Activated CD8-positive, alpha-beta memory T cell treated with anti-CD3 and anti-CD28 coated beads, Interleukin-2, amount 50 U/mL, for 24 hours (primary cell): ENCODE data around the gene TMEM59L.

Source experiments
- DNase-seq: peaks from one replicate; pipeline ENCODE4 v3.0.0-alpha.2; 2020; ENCODE audit errors: extremely low read depth

The TMEM59L gene

DNA sequence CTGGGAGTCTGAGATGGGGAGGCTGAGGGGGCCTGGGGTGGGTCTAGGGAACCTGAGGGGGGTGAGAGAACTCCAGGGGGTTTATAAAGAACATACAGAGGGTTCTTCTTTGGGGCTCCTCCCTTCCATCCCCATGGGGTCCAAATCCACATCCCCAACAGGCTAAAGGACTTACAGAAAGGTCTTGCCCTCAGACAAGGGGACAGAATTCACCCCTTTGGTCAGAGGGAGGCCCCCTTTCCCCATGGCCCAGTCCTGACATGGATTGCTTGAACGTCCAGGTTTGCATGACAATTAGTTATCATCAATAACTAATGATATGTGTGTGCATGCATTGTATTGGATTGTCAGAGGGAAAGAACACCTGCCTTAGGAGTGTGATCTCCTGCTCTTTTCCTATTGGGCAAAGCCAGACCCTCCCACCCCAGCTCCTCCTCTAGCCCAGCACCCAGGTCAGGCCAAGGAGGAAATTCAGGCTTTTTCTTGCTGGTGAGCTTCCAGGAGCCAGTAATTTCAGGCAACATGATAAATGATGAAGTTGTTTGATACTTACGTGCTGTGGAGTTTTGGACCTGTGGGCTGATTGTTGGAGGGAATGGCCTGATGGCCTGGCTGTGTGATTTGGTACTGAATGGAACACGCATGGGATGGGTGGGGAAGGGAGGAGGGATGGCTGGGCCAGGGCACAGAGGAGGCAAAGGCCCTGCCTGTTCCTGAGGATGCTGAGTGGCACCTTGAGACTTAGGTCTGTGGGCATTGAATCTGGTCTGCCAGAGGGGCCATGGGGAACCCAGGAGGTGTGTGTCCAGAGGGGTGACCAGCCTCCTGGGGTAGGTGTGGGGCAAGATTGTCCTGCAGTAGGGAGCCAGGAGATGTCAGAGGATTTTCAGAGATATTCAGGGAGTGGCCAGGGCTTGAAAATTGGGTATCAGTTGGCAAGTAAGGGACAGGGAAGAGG, 25.3 kb downstream of the TMEM59L start:
- no peak for DNase-seq

DNA sequence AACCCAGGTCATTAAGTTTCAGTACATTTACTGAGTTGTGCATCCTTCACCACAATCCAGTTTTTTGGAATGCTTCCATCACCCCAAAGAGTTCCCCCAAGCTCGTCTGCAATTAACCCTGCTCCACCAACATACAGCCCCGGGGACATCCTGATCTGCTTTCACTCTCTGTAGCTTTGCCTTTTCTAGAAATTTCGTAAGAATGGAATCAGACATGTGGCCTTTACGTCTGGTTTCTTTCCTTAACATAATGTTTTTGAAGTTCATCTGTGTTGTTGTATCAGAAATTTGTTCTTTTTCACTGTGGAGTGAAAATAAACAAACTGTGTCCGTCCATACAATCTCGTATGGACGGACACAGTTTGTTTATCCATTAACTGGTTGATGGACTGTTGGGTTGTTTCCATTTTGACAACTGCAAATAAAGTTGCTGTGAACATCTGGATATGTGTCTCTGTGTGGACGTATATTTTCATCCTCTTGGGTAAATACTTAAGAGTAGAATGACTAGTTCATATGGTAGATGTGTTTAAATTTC, 27.1 kb downstream of the TMEM59L start:
- no peak for DNase-seq

DNA sequence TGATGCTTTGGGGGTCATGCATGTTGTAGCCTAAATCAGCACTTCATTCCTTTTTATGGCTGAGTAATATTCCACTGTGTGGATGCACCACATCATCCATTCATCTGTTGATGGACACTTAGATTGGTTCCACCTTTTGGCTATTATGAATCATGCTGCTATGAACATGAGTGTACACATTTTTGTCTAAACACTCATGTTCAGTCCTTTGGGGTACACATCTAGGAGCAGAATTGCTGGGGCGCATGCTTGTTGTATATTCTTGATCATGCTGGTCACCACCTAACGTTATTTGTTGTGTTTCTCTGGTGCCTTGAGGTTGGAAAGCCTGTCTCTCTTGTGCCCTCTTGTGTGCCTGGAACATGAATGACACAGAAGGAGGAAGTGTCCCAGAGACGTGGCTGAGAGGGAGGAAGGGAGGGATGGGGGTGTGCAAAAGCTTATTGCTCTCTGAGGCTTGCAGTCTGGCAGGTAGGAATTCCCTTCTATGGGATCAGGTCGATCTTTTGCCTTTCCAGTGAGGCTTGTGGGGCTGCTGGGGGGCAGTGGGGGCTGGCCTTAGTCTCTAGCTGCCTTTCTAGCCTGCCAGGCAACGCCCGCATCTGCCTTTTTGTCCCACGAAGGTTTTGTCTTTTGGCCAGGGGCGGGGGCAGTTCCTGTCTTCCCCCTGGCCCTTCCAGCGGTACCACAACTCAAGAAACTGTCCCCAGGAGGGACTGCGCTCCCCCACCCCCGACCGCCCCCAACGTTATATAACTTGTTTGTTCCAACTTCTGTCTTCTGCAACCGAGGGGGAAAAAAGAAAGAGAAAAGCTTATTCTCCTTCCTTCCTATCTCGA, 31.7 kb downstream of the TMEM59L start:
- no peak for DNase-seq

- no peak for DNase-seq
Observed at GRCh38 chr19:18645035-18645511, 32.4 kb downstream of the TMEM59L start.

- no peak for DNase-seq
Observed at GRCh38 chr19:18646535-18647370, 34.1 kb downstream of the TMEM59L start.

DNA sequence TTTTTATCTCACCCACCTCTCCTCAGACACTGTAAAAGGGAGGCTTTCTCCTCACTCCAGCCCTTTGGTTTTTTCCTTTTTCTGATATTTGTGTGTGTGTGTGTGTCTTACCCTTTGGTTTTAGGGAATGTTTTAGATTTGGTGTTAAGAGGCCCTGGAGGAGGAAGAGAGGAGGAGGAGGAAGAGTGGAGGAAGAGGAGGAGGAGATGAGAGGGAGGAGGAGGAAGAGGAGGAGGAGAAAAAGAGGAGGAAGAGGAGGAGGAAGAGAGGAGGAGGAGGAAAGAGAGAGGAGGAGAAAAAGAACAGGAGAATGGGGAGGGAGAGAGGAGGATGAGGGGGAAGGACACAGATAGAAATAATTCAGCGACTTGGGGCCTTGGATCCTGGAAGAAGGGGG, 34.7 kb downstream of the TMEM59L start:
- no peak for DNase-seq

- DNase-seq = no peak
Observed at GRCh38 chr19:18647807-18648206, 35.1 kb downstream of the TMEM59L start.

- DNase-seq = no peak
Observed at GRCh38 chr19:18648973-18649315, 36.3 kb downstream of the TMEM59L start.

GRCh38 chr19:18649371-18650020, 36.8 kb downstream of the TMEM59L start:
- no peak for DNase-seq

GRCh38 chr19:18650021-18650390, 37.3 kb downstream of the TMEM59L start:
- no peak for DNase-seq

GRCh38 chr19:18650468-18651041, 37.9 kb downstream of the TMEM59L start:
- DNase-seq = no peak

- DNase-seq = no peak
Observed at GRCh38 chr19:18651300-18651699, 38.6 kb downstream of the TMEM59L start.

DNA sequence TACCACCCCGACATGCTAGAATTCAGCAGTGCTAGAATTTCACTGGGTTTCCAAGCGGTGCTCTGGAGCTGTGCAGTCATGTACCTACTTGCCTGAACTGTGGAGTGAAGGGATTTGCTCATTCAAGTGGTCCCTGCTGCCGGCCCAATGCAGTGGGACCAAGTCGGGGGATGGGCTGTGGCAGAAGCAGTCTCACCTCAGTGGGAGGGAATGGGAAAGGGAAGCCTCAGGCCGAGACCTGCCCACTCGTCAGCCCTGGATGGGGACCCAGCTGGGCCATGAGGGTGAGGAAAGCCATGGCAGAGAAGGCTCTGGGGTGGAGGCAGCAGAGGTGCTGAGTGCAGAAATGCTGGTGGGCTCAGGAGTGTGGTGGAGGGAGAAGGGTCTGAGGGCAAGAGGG, 39.1 kb downstream of the TMEM59L start:
- DNase-seq = no peak

DNA sequence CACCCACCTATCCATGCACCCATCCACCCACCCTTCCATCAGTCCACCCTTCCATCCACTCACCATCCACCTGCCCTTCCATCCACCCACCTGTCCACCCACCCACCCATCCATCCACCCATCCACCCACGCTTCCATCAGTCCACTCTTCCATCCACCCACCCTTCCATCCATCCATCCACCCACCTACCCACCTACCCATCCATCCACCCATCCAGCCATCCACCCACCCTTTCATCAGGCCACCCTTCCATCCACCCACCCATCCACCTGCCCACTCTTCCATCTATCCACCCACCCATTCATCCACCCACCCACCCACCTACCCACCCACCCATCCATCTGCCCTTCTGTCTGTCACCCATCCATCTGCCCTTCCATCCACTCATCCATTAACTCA, 41.2 kb downstream of the TMEM59L start:
- no peak for DNase-seq

- DNase-seq = no peak
Observed at GRCh38 chr19:18654469-18654868, 41.8 kb downstream of the TMEM59L start.

DNA sequence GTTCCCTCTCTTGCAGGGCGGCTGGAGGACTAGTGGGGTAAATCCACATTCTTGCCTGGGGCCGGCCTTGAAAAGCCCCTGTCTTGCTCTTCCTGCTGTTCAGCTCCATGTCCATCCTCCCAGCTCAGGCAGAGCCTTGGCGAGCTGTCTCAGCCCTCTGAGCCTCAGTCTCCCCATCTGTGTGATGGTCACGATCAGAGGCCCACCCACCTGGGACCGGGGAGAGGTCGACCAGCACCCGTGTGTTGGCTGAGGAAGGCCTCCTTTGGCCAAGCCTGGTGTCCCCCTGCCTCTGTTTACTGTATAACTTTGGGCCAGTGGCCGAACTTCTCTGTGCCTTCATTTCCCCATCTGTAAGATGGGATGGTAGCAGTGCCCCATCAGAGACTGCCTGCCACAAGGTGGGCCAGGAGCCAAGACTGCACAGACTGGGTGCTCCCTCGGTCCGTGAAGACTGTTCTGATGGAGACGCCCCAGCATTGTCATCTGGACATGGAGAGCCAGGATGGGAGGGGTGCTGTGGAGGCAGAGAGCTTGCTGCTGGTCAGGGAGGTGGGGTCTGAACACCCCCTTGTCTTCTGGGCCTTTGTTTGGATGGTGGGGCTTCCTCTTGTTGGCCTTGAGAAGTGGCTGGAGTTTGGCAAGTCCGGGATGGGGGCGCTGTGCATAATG, 42.6 kb downstream of the TMEM59L start:
- DNase-seq = no peak

- no peak for DNase-seq
Observed at GRCh38 chr19:18656337-18657086, 43.8 kb downstream of the TMEM59L start.

DNA sequence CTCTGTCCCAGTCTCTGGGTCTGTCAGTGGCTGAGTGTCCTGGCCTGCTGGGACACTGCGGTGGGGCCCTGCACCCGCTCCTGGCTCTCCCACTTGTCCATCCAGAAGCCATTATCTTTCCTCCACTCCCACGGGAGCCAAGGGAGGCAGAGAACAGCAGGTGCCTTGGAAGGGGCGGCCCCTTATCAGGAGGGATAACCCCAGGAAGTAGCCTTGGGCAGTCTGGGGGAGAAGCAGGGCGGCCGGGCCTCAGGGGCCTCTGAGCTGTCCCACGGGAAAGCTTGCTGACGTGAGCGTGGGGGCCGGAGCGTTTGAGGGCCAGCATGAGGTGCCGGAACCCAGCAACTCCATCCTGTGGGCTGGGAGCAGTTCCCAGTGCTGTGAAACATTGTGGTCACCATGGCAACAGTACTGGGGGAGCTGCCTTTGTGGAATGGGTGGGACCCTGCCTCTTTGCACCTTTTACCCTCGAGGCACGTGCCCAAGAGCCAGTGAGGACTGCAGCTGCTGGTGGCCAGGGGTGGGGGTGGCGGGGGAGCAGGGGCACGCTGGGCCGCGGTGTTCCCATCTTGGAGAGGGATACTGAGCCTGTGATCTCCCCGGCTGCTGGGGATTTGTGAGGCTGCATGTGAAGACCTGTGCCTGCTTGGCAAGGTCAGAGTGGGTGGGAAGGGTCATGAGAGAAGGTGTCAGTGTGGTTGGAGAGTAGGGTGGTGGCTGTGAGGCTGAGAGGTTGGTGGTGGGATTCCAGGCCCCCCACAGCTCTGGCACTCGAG, 45.1 kb downstream of the TMEM59L start:
- DNase-seq = no peak
